Stimulated activated CD8-positive, alpha-beta memory T cell treated with anti-CD3 and anti-CD28 coated beads, Interleukin-15, amount 100 ng/mL, for 4 hours (primary cell): ENCODE data around the gene IBSP.

Source experiments
- DNase-seq, 2 donors: peaks; one replicate each; pipeline ENCODE4 v3.0.0-alpha.2; 2020; ENCODE audit warnings: low read depth in 2 of 2

Gene IBSP

DNA sequence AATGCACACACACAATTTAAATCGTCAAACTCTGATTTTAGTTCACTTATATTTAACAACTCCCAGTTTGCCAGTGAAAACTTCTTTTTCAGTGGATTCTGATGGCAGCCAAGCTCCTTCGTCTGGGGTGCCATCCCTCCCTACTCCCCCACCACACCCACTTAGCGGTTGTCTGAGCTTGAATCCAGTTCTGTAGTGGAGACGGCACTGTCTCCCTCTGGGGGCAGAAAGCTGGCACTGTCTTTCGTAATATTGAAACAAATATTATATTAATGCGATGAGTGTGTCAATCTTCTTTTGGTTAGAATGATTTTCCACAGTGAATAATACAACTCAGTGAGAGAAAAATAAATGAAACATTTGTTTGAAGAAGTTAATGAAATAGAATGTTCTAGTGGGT, 38.9 kb downstream of the IBSP start:
- no peak for DNase-seq

- no peak for DNase-seq
Measured at GRCh38 chr4:87838890-87839591, 39.7 kb downstream of the IBSP start.

- no peak for DNase-seq
Measured at GRCh38 chr4:87839592-87839946, 40.2 kb downstream of the IBSP start.

DNA sequence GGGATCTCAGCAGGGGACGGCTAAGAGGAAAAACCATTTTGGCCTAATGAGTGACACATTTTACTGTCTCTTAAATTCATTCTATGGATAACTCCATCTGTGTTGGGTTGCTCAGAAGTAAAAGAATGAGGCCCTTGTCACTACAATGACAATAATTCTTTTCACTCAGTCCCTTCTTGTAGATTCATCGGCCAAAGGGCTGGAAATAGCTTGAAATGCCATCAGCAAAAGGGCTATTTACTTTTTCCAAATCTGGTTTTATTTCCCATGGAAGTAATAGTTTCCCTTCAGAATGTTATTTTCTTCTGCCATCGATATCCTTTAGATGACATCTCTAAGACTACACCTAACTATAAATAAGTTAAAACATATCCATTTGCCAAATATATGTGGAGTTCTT, 40.8 kb downstream of the IBSP start:
- DNase-seq = no peak

- DNase-seq = no peak
Measured at GRCh38 chr4:87843936-87844335, 44.6 kb downstream of the IBSP start.

GRCh38 chr4:87844452-87844851, 45.1 kb downstream of the IBSP start:
- no peak for DNase-seq

GRCh38 chr4:87846226-87846625, 46.9 kb downstream of the IBSP start:
- no peak for DNase-seq

DNA sequence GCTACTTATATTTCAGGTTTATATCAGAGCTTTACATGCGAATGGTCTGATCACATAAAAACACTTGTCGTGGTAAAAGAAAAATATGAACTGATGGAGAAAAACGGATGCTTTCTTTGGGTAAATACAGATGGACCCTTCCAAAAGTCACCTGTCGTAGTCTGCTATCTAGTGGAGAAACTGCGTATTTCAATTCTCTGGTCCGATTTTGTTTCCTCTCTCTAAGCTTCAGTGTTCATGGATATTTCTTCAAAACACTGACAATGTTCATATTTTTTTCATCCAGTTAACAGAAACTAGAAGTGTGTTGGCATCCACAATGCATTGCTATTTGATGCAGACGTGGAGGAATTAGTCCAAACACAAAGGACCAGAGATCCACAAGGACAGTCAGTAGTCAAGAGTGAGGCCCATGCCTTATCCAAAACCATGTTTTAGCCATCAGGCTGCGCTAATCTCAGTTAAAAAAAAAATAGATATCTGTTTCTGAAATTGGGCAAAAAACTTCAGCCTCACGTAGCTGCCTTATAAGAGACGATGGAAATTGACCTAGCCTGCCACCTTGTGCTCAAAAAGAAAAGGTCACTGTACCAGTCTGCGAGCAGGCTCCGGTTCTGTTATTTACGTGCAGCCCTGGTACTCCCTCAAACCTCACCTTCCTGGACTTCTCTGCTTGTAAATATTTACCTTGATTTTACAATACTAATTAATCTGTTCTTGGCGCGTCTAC, 49.4 kb downstream of the IBSP start:
- no peak for DNase-seq

- DNase-seq = no peak
Measured at GRCh38 chr4:87849612-87850011, 50.3 kb downstream of the IBSP start.

GRCh38 chr4:87851332-87851731, 52.0 kb downstream of the IBSP start:
- no peak for DNase-seq

DNA sequence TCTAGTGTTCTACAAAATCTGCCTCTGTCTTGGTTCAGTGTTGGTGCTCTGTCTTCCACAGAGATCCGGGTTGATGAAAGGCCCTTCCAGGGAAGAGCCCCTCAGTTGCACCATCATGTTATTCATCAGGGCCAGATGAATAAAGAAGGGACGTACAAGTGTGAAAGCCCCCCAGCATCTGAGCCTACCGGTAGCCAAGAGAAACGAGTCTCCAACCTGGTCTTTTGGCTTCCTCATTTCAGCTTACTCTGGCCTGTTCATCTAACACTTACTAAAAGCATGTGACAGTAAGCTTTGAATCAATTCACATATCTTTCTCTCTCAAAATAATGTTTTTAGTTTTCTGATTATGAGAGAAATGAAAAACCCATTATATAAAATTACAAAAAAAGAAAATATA, 52.6 kb downstream of the IBSP start:
- no peak for DNase-seq

DNA sequence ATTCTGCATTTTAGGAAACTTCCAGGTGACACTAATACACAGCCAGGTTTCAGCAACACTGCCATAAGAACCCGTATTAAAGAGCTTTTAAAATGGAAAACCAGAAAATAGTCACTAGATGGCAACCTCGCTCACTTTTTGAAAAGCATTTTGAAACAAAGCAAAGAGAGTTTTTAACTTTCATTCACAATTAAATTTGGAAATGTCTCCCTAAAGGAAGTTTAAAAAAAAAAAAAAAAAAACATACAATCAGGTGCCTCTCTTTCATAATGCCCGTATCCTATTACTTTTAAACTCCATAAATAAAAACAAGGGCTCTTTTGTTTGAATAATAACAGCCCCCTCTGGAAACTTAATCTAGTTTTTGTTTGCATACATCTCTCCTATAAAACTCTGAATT, 53.8 kb downstream of the IBSP start:
- no peak for DNase-seq

DNA sequence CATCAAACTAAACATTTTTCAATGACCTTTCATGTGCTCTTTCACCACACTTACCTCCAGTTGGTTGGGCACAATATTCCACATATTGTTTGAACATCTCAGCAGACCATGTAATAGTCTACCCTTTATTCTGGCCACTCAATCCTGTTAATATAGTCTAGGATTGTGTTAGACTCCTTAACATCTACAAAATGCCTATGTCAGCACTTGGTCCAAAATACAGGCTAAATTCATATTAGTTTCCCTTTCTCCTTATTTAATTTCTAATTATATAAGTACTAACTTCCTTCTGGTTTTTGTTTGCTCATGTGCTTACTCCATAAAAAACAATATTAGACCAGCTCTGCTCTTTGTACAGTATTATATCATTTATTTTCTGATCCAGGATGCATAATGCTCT, 54.5 kb downstream of the IBSP start:
- DNase-seq = no peak

DNA sequence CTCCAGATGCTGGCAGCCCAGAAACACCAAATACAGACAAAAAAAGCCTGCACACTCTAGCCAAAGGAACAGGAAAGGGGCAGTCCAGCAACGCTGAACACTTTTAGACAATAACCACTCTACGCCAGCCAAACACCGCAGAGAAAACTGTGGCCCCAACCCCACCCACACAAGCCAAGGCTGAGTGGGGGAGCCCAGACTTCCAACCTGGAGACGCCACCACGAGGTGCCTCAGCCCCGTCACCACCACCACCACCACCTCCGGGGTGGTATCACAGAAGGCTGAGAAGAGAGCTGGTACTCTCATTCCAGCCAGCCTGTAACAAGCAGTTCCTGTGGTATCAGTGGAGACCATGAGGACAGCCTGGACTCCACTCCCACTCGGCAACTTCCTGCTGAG, 56.2 kb downstream of the IBSP start:
- no peak for DNase-seq

GRCh38 chr4:87856816-87857215, 57.5 kb downstream of the IBSP start:
- DNase-seq = no peak

DNA sequence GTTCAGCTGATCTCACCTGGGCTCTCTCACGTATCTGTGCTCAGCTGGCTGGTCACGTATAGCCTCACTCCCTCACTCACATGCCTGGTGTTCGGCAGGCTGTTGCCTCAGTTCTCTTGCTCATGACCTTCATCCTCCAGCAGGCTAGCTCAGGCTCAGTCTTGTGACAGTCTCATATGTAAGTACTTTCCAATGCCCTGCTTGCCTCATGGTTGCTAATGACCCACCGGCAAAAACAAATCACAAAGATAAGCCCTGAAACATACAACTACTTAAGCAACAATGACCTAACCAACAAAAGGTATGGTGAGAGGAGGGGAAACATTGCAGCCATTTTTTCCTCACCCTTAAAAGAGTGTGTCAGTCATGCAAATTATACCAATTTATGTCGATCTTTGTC, 58.4 kb downstream of the IBSP start:
- no peak for DNase-seq
